GM18505 (cell line): ENCODE results near the gene PLD1.
"Not testable (repeated sequence)": the region's sequence is repeated elsewhere in the genome, so short reads cannot be mapped to it uniquely, and the experiment has no call there.

Experiments used
- ATAC-seq: cut with Tn5 transposase; IDR thresholded peaks from one replicate; pipeline ENCODE4 v1.9.1; 2021; ENCODE audit not compliant: unreplicated experiment
- POLR2A ChIP-seq: IDR thresholded peaks from 4 replicates; pipeline ENCODE4 v1.6.1; 2011; ENCODE audit warnings: borderline replicate concordance; ENCODE audit not compliant: insufficient read depth, insufficient read length; ENCODE audit errors: extremely low read depth

PLD1 gene

DNA sequence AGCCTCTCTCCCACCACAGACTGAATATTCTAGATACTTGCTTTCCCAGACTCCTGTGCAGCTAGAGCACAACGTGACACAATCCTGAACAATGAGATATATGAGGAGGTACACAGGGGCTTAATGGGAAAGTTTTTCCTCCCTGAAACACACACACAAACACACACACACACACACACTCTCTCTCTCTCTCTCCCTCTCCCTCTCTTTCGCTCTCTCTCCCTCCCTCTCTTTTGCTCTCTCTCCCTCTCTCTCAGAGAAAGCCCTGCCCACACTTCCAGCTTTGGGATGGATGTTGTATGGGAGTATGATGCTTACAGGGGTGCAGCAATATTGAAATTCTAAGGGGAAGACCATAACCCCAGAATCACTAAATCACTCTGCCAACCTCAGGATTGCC is 110.1 kb downstream of the PLD1 start:
- TF ChIP-seq POLR2A: no peak
- ATAC-seq: no peak

DNA sequence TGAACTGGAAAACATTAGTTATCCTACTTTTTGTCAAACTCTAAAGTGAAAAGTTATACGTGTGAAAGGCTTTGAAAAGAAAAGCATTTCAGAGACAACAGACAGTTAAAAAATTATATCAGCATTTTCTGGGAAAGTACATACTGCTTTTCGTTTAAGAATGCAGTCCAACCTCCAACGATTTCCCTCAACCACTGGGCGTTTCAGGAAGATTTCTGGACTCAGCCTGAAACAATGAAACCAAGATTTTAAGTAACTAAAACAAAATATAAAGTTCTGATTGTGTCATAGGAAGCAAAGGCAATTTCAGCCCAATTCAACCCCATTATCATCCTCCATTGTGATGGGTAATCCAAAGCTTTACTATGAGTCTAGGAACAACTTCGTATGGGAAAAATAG is 110.7 kb downstream of the PLD1 start:
- no peak for ATAC-seq
- TF ChIP-seq POLR2A: no peak

DNA sequence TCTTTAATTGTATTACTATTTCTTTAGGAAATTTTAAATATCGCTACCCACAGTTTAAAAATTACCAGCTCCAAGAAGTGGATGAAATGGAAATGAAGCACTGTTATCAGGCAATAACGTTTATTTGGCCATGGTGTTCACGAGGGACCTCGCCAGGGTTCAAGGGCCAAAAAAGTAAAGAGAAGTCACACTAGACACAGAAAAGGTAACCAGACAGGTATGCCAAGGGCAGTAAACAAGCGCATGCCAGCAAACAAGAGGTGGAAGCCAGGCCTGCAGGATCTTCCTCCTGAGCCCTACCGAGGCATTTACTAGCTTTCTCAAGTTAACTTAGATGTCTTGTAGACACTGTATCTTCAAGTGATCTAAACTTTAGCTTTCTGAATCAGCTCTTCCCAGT is 113.5 kb downstream of the PLD1 start:
- no peak for TF ChIP-seq POLR2A
- ATAC-seq: no peak

DNA sequence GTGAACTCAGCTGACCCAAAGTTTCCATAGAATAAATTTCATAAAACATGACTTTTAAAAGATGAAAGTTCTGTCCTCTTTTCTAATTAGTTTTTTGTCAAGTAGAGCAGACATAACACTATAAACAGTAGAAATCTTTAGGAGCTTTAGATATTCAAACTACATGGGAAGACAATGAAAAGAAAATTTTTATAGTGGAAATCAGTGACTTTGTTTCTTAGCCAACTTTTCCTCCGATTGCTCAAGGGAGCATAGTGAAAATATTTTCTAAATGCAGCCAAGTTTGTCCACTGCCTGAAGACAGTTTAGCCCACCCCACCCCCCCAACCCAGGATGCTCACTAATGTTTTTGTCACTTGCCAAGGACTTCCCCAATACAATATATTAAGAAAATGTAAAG is 114.9 kb downstream of the PLD1 start:
- ATAC-seq: no peak
- TF ChIP-seq POLR2A: no peak

GRCh38 chr3:171694888-171695287 is 115.4 kb downstream of the PLD1 start:
- no peak for ATAC-seq
- TF ChIP-seq POLR2A: no peak

- not testable (repeated sequence) for ATAC-seq
Observed at GRCh38 chr3:171692551-171692950, 117.7 kb downstream of the PLD1 start.

GRCh38 chr3:171691485-171691884 is 118.8 kb downstream of the PLD1 start:
- ATAC-seq: no peak
- TF ChIP-seq POLR2A: no peak

DNA sequence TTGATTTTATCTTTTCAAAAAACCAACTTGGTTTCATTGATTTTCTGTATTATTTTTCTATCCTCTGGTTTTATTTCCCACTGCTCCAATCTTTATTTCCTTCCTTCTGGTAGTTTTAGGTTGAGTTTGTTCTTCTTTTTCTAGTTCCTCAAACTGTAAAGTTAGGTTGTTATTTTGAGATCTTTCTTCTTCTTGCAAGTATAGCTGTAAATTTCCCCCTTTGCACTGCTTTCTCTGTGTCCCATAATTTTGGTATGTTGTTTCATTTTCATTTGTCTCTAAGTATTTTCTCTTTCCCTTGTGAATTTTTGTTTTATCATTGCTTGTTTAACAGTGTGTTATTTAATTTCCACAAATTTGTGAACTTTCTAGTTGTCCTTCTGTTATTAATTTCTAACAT is 120.0 kb downstream of the PLD1 start:
- no peak for ATAC-seq
- TF ChIP-seq POLR2A: no peak

- ATAC-seq: no peak
- TF ChIP-seq POLR2A: no peak
Observed at GRCh38 chr3:171688593-171688992, 121.7 kb downstream of the PLD1 start.

DNA sequence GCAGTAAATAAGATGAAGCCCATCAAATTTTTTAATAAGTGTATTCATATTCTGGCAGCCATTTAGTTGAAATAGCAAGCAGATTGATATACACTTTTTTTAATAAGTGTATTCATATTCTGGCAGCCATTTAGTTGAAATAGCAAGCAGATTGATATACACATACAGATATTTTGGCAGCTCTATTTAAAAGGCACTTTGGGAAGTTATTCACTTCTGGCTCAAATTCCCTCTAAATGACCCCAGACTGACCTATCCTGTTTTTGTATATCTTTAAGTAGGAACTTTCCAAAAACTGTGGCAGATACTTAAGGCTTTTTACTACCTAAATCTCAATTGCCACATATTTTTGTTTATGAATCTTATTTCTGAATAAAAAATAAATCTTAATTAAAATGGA is 122.3 kb downstream of the PLD1 start:
- ATAC-seq: no peak
- no peak for TF ChIP-seq POLR2A

DNA sequence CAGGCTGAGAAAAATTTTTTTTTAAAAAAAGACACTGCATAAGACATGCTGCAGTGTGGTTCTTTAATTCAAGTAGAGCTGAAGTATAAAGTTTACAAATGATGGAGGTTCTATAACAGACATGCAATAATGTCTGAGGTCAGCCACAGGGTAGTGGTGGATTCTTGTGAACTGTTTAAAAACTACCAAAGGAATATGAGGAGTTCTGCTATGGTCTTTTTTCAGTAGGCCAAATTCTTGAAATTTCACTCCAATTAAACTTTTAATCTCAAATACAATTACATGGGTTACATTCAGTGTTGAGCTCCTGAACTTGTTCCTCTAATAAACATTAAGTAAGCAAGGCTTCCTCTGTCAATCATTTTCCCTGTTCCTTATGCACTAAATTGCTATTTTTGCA is 122.7 kb downstream of the PLD1 start:
- no peak for TF ChIP-seq POLR2A
- ATAC-seq: no peak

- ATAC-seq: no peak
- no peak for TF ChIP-seq POLR2A
Observed at GRCh38 chr3:171687064-171687463, 123.2 kb downstream of the PLD1 start.

- no peak for TF ChIP-seq POLR2A
- no peak for ATAC-seq
Observed at GRCh38 chr3:171685116-171685895, 125.0 kb downstream of the PLD1 start.

DNA sequence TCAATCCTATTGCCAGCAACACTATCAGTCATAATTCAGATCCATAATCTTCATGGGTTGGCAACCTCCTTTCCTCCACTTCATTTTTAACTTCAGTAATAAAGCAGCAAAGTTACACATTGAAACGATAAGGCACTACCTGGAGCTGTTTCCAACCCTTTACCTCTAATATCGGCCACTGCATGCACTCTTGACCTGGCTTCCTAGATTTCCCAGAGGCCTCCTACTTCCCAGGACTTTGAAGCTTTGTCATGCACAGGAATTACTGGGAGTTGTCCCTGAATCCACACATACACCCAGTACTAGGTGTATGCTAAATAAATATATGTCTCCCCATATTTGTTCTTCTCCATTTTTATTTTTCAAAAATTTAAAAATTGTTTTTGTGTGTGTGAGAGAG is 126.1 kb downstream of the PLD1 start:
- ATAC-seq: no peak
- TF ChIP-seq POLR2A: no peak

DNA sequence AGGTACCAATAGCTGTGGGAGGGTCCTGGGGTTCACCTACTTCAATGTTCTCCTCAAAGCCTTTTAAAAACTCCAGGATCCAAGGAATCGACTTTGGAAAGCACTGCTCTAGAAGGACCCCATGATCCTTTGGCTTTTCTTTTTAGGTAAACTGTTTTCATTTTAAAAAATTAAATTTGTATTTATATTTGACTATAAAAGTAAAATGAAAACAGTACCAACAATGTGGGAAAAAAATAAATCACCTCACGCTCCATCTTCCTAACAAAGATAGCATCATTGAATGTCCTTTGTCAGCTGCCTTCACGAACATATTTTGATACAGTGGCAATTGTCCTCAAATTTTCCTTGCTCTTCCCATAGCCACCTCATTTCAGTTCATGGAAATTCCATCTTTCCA is 127.5 kb downstream of the PLD1 start:
- ATAC-seq: no peak

More for the DNA sequence above, 127.5 kb downstream of the PLD1 start:
- TF ChIP-seq POLR2A: no peak
